GM19035 (cell line): ENCODE results near the gene TUSC2.
A peak's percentile ranks its signal among the peaks of the same experiment; 100 is the strongest.

Experiments used
- ATAC-seq: cut with Tn5 transposase; IDR thresholded peaks from one replicate; pipeline ENCODE4 v1.9.1; 2021; ENCODE audit not compliant: unreplicated experiment

Gene TUSC2

GRCh38 chr3:50327943-50328691 is at the start of gene TUSC2:
Gene TUSC2, minus strand, starts transcription at chr3:50328223. Its CDS starts 124 bp downstream, at chr3:50328099.
- peak; percentile 83 for ATAC-seq

- no peak for ATAC-seq
Measured at GRCh38 chr3:50375258-50375931, 47.4 kb upstream of the TUSC2 start.

- no peak for ATAC-seq
Measured at GRCh38 chr3:50374363-50375257, 46.6 kb upstream of the TUSC2 start.

- ATAC-seq: no peak
Measured at GRCh38 chr3:50373146-50374051, 45.4 kb upstream of the TUSC2 start.

- ATAC-seq: no peak
Measured at GRCh38 chr3:50372349-50372748, 44.3 kb upstream of the TUSC2 start.

GRCh38 chr3:50371133-50371685 is 43.2 kb upstream of the TUSC2 start:
- ATAC-seq: no peak

- no peak for ATAC-seq
Measured at GRCh38 chr3:50370594-50370993, 42.6 kb upstream of the TUSC2 start.

GRCh38 chr3:50369012-50369670 is 41.1 kb upstream of the TUSC2 start:
- ATAC-seq: no peak

GRCh38 chr3:50365842-50366220 is 37.8 kb upstream of the TUSC2 start:
- ATAC-seq: peak; percentile 3

- ATAC-seq: peak; percentile 86
Measured at GRCh38 chr3:50365080-50365841, 37.2 kb upstream of the TUSC2 start.

- ATAC-seq: peak; percentile 1
Measured at GRCh38 chr3:50364573-50365079, 36.6 kb upstream of the TUSC2 start.

GRCh38 chr3:50359760-50360110 is 31.7 kb upstream of the TUSC2 start:
- peak; percentile 10 for ATAC-seq

- peak; percentile 99 for ATAC-seq
Measured at GRCh38 chr3:50358911-50359759, 31.1 kb upstream of the TUSC2 start, which contains the start of gene TMEM115. Gene TMEM115, minus strand, starts transcription at chr3:50359521. Its CDS starts 458 bp downstream, at chr3:50359063.

- ATAC-seq: no peak
Measured at GRCh38 chr3:50358355-50358910, 30.4 kb upstream of the TUSC2 start.

GRCh38 chr3:50357481-50357880 is 29.5 kb upstream of the TUSC2 start:
- ATAC-seq: no peak

GRCh38 chr3:50356553-50356952 is 28.5 kb upstream of the TUSC2 start:
- ATAC-seq: no peak

- ATAC-seq: no peak
Measured at GRCh38 chr3:50355829-50356552, 28.0 kb upstream of the TUSC2 start.
